GM18505 (cell line): ENCODE results near the gene NKX1-2.
"Not testable (repeated sequence)": the region's sequence is repeated elsewhere in the genome, so short reads cannot be mapped to it uniquely, and the experiment has no call there.

Source experiments
- ATAC-seq: cut with Tn5 transposase; IDR thresholded peaks from one replicate; pipeline ENCODE4 v1.9.1; 2021; ENCODE audit not compliant: unreplicated experiment
- POLR2A ChIP-seq: IDR thresholded peaks from 4 replicates; pipeline ENCODE4 v1.6.1; 2011; ENCODE audit warnings: borderline replicate concordance; ENCODE audit not compliant: insufficient read depth, insufficient read length; ENCODE audit errors: extremely low read depth

The NKX1-2 gene

DNA sequence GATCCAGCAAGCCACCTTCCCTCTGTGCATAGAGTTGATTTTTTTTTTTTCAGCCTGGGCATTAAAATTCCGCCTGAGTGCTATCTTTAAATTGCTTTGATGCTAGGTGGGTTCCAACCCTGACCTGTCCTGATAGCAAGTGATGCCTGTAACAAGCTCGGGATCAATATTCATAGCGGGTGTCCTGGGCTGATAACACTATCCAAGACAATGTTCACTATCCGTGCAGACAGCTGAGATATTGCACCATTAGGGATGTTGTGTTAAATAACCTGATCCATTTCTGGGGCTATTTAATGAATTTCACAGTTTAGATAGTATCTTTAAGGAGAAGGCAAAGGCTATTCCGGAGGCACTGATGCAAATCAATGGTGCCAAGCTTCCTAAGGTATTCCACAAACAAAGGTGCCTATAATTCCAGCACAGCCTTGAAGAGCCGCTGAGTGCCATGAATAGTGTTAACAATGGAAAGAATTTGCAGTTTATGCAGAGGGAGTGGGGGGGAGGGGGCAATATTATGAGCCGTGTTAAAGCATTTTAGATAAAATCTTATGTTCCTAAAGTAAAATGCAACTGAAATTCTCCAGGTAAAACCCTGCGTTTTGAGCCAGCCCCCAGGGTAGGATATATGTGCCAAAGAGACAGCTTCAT, 4.2 kb upstream of the NKX1-2 start:
- ATAC-seq: no peak
- TF ChIP-seq POLR2A: no peak

DNA sequence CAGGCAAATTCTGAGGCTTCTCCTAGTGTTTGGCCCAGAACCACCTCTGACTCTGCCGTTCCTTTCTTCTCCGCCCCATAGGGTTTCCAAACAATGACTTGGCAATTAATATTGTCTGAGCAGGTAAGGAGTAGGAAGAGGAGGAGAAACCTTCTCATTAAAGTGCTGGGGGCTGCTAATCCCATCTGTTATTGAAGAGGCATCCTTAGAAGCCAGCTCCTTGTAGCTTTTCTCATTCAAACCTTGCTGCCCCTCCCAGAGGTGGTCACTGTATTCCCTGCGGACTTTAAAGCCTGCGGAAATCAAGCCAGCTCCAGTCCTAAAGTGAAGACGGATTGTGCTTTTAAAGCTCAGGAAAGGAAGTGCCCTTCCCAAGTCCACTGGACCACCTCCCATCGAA, 1.4 kb upstream of the NKX1-2 start:
- no peak for TF ChIP-seq POLR2A
- ATAC-seq: no peak

DNA sequence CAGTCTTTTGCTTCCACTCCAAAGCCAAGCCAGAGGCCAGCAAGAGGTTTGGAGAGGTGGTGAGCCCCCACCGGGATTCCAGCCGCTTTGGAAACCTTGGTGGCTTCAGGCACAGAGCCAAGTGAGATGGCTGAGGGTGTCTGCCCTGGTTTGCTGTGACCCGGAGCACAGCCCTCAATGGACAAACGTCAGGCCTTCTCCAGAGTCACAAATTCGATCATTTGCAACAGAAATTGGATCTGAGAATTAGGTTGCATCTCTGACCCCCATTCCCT, 885 bp upstream of the NKX1-2 start:
- TF ChIP-seq POLR2A: no peak
- no peak for ATAC-seq

DNA sequence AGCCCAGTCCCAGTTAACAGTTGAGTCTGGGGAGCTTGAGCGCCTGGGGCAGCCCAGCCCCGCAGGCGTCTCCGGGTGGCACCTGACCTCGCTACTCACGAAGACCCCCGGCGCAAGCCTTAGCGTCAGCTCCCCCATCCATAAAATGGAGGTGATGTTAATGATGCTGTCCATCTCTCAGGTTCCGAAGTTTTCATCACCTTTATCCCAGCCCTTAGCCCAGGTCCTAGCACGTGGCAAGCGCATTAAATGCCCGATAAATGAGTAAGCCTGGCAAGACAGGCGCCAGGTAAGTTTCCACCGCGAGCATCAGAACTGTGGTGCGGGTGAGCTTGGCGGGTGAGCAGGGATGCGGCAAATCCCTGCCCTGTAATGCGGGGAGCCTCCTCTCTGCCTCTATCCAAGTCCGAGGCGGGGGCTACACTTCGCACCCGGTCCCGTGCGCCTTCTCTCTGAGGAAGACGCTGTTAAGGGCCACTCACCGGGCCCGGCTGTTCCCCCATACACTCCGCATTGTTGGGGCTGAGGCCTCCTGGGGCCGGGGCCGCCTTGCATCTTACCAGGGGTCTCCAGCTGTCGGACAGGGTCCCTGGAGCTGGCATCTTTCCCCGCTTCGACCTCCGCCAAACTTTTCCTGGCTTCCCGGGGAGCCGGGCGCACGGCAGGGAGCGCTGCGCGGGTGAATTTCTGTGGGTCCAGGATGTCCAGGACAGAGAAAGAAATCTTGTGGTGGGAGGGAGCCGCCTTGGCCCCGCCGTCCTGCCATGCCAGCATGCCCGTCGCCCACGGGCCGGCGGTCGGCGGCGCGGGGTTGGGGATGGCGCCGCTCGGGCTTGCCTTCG, 444 bp downstream of the NKX1-2 start:
- no peak for ATAC-seq
- no peak for TF ChIP-seq POLR2A

DNA sequence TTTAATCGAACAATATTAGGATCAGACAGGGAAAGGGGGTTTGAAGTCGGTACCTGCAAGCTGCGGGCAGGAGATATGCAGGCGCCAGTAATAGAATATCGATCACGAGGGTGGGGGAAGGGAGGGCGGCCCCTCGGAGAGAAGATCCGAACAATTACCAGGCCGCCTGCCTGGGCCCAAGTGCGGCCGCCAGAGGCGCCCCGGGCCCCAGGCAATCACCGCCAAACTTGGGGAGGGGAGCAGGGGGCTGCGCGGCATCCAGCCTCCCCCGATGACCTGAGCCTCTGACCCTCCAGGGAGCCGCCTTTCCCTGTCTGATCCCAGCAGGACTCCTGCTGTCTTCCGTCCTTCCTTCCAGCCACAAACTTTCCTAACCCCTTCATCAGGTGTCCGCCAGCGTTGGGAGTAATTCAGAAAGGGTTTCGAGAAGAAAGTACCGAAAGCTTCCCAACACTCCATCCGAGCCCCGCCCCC, 1.1 kb downstream of the NKX1-2 start:
- no peak for TF ChIP-seq POLR2A

DNA sequence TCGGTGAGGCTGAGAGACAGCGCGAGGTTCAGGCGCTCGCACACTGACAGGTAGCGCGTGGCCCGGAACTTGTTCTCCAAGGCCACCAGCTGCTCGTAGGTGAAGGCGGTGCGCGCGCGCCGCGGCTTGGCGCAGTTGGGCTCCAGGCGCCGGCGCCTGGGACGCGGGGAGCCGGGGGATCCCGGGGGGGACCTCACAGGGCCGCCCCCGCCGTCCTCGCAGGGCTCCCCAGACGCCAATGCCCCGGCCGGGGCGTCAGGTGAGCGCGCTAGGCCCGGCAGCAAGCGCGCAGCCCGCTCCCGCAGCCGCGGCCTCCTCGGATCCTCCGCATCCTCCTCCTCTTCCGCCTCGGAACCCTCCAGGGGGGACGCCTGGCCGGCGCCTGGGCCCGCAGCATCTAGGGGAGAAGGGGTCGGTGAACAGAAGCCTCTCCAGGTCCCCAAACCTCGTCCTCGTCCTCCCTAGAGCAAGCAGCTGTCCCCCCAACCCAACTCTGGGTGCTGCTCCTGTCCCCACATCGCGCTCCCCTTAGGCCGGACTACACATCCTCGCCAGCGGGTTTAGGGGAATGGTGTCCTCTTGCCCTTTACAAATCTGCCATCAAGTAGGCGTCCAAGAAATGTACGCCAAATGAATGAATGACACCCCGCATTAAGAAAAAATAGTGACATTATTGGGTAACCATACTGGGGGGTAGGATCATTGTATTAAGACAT, 1.9 kb downstream of the NKX1-2 start:
- TF ChIP-seq POLR2A: no peak
- no peak for ATAC-seq

More for the DNA sequence above, 1.1 kb downstream of the NKX1-2 start:
- no peak for ATAC-seq

DNA sequence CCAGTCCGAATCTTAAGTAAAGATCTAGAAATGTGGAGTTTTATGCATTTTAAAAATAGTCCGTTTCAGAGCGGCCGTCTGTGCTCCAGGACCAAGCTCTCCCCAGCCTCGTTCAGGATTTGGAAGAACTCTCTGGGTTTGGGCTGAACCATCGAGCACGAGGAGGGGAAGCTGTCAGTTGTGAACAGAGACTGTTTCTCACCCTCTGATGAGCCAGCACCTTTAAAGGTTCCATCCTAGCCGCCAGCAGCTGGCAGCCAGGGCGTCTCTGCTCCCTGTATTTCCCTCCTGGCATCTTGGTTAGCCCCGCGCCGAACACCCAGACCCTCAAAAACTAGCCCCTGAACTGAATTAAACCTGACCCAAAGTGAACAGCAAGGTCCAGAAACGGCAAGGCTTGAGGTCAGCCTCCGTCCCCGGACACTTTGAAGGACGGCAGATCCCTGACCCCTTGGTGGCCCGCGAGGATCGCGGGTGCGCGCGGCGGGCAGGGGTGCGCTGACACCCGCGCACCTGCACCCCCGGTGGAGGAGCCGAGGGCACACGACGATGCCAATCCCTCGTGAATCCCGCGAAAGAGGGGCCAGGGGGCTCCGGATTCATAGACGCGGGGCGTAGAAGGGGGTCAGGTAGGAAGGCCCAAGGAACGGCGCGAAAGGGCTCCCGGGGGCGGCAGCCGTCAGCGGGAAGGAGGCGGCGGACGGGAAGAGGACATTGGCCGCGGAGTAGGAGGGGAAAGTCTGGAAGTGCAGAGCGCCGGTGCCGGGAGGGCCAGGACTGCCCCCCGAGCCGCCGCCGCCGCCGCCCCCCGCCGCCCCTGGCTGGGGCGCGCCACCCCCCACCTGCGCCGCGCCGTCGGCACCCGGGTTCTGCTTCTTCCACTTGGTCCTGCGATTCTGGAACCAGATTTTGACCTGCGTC, 2.7 kb downstream of the NKX1-2 start:
- ATAC-seq: no peak
- TF ChIP-seq POLR2A: no peak

DNA sequence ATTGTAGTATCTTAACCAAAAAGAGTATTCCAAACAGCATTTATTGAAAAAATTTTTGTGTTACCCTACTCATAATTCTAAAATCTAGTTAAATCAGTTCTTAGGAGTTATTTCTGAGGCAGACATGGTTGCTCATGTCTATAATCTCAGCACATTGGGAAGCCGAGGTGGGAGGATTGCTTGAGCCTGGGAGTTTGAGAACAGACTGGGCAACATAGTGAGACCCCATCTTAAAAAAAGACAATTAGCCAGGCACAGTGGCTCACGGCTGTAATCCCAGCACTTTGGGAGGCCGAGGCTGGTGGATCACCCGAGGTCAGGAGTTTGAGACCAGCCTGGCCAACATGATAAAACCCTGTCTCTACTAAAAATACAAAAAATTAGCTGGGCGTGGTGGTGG, 8.1 kb downstream of the NKX1-2 start:
- not testable (repeated sequence) for ATAC-seq

DNA sequence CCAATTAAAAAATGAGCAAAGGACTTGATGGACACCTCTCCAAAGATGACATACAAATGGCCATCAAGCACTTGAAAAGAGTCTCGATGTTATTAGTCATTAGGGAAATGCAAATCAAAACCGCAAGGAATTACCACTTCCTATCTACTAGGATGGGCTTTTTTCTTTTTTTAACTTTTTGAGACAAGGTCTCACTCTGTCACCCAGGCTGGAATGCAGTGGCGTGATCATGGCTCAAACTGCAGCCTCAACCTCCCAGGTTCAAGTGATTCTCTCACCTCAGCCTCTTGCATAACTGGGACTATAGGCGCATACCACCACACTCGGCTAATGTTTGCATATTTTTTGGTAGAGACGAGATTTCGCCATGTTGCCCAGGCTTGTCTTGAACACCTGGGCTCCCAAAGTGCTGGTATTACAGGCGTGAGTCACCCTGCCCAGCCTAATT, 13.6 kb downstream of the NKX1-2 start:
- ATAC-seq: no peak
- TF ChIP-seq POLR2A: no peak

DNA sequence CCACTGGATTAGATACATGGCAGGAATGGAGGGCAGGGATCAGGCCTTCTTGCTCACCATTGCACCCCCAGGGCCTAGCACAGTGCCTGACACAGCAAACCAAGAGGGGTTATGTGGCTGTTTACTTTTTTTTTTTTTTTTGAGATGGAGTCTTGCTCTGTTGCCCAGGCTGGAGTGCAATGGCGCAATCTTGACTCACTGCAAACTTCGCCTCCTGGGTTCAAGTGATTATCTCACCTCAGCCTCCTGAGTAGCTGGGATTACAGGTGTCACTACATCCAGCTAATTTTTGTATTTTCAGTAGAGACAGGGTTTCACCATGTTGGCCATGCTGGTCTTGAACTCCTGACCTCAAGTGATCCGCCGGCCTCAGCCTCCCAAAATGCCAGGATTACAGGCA, 14.2 kb downstream of the NKX1-2 start:
- not testable (repeated sequence) for ATAC-seq

DNA sequence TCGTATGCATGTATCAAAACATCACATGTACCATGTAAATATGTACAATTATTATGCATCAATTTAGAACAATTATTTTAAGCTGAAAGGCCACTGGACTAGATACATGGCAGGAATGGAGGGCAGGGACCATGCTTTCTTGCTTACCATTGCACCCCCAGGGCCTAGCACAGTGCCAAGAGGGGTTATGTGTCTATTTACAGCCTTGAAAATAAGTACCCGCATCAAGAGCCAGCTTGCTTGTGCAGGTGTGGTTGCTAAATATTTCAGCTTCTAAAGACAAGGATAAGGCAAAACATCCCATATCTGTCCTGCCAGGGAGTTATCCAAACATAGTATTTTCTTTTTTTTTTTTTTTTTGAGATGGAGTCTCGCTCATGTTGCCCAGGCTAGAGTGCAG, 16.4 kb downstream of the NKX1-2 start:
- no peak for TF ChIP-seq POLR2A
- ATAC-seq: no peak

DNA sequence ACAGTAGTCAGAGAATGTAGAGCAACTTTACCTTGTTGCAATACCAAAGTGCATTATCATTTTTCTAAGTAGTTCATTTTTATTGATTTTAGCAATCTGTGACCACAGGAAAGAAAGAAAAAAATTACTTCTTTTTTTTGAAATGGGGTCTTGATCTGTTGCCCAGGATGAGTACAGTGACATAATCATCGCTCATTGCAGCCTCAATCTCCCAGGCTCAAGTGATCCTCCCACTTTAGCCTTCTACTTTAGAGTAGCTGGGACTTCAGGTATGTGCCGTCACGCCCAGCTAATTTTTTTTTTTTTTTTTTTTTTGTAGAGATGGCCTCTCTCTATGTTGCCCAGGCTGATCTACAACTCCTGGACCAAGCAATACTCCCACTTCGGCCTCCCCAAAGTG, 19.8 kb downstream of the NKX1-2 start:
- no peak for ATAC-seq
- no peak for TF ChIP-seq POLR2A

DNA sequence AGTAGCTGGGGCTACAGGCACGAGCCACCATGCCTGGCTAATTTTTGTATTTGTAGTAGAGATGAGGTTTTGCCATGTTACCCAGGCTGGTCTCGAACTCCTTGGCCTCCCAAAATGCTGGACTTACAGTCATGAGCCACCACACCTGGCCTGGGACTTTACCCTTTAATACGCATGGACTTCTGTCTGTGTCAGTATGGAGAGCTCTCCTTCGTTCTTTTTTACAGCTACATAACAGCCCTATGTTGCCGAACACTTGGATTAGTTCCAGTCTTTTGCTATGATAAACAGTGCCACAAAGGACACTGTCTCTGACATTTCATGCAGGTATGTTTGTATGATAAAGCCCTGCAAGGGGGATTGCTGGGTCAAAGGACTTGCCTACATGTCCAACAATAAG, 20.3 kb downstream of the NKX1-2 start:
- no peak for TF ChIP-seq POLR2A
- ATAC-seq: no peak
